DMS153 treated with DMSO at 0.1 percent for 48 hours (cell line): ENCODE data around the gene CCDC18.
"Not testable (repeated sequence)": the region's sequence is repeated elsewhere in the genome, so short reads cannot be mapped to it uniquely, and the experiment has no call there.

Experiments
- DNase-seq: peaks from one replicate; lab custom pipeline; 2025; ENCODE audit not compliant: unreplicated experiment; lab: John Stamatoyannopoulos, UW

The CCDC18 gene

GRCh38 chr1:93235261-93235660 is 54.7 kb downstream of the CCDC18 start:
- no peak for DNase-seq

GRCh38 chr1:93237021-93237420 is 56.5 kb downstream of the CCDC18 start:
- no peak for DNase-seq

GRCh38 chr1:93238425-93238824 is 57.9 kb downstream of the CCDC18 start:
- DNase-seq, result no peak

- no peak for DNase-seq
Measured at GRCh38 chr1:93239863-93240262, 59.3 kb downstream of the CCDC18 start.

- not testable (repeated sequence) for DNase-seq
Measured at GRCh38 chr1:93243233-93243632, 62.7 kb downstream of the CCDC18 start.

- DNase-seq, result no peak
Measured at GRCh38 chr1:93244298-93245069, 64.0 kb downstream of the CCDC18 start.

GRCh38 chr1:93251966-93252365 is 71.4 kb downstream of the CCDC18 start:
- DNase-seq, result no peak

GRCh38 chr1:93252598-93252997 is 72.1 kb downstream of the CCDC18 start:
- no peak for DNase-seq

GRCh38 chr1:93253516-93253915 is 73.0 kb downstream of the CCDC18 start:
- DNase-seq, result no peak

GRCh38 chr1:93255222-93256079 is 74.9 kb downstream of the CCDC18 start:
- DNase-seq, result no peak

- no peak for DNase-seq
Measured at GRCh38 chr1:93256433-93256832, 75.9 kb downstream of the CCDC18 start.

GRCh38 chr1:93257889-93258288 is 77.4 kb downstream of the CCDC18 start:
- no peak for DNase-seq

GRCh38 chr1:93260726-93261125 is 80.2 kb downstream of the CCDC18 start:
- DNase-seq, result not testable (repeated sequence)

GRCh38 chr1:93262645-93263044 is 82.1 kb downstream of the CCDC18 start:
- no peak for DNase-seq

- DNase-seq, result not testable (repeated sequence)
Measured at GRCh38 chr1:93268888-93269287, 88.4 kb downstream of the CCDC18 start.

- DNase-seq, result not testable (repeated sequence)
Measured at GRCh38 chr1:93275262-93275633, 94.7 kb downstream of the CCDC18 start.

- DNase-seq, result no peak
Measured at GRCh38 chr1:93275634-93276295, 95.2 kb downstream of the CCDC18 start.

- not testable (repeated sequence) for DNase-seq
Measured at GRCh38 chr1:93277530-93277929, 97.0 kb downstream of the CCDC18 start.

GRCh38 chr1:93283496-93283895 is 103.0 kb downstream of the CCDC18 start:
- DNase-seq, result no peak

- DNase-seq, result no peak
Measured at GRCh38 chr1:93288558-93288957, 108.0 kb downstream of the CCDC18 start.

- DNase-seq, result no peak
Measured at GRCh38 chr1:93296555-93297154, 116.1 kb downstream of the CCDC18 start.
